DLD1 (cell line): ENCODE results near the gene CCM2.
"Not testable (repeated sequence)": the region's sequence is repeated elsewhere in the genome, so short reads cannot be mapped to it uniquely, and the experiment has no call there.

Experiments
- in situ Hi-C: cut with HindIII; loops from 2 replicates; pipeline ENCODE4 v1.10.0; 2017; ENCODE audit warnings: low sequenced_read_pairs

CCM2 gene

DNA sequence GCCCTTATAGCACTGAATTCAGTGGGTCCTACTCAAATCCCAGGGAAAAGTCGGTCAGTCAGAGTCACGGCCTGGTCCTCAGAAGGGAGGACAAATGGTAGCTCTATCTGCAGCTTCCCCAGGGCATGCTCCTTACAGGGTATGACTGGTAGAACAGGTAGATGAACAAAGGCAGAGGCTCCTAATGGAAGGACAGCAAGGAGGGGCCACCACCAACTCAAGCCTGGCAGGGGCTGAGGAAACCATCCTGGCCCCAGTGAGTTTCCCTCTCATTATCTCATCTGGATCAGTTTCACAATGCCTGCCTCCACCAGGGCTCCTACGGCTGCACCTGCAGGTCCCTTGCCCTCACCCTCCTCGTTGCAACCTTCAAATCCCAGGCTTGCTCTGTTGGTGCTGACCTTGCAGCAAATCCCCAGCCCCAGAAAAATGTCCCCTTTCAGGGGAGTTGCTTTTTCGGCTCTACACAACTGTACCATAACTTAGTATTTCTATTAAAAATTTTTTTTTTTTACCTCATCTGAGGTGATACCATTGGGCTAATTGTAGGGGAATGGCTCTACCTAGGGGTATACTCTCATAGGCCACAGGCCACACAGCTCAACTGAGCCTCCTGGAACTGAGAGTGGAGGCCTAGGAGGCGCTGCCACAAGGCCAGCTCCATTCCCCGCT is 18.8 kb upstream of the CCM2 start:
- in situ Hi-C loops: no loop called here

DNA sequence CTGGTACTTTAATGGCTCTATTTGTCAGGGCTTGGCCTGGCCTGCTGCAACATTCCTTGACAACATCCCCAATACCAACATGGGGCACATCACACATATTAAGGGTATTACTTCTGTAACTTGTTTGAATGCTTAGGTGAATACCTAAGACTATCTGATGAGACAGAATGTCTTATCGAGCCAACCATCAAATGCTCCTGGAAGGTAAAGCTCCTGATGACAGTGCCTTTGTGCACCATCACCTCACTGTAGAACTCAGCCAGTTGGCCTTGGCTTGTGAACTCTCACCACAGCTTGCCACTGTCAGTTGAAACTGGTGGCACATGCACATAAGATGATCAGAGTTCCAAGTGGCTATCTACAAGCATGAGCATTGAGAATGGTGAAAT is 17.5 kb upstream of the CCM2 start:
- in situ Hi-C loops: no loop called here

DNA sequence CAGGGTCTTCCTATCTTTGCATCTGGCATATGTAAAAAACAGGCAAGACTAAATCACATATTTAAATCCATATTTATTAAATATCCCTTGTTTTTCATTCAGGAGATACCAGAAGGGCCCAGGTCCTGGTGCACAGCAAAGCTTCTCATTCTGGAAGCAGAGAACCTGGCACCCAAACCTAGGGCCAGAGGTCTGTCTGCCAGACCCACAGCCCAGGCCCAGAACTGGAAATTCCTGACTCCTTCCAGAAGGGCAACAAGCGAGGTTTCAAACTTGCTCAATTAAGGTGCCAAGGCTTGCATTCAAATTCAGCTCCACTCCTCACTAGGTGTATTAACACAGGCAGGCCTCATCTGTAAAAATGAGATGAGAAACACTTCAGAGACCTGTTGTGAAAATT is 17.0 kb upstream of the CCM2 start:
- in situ Hi-C loops: no loop called here

DNA sequence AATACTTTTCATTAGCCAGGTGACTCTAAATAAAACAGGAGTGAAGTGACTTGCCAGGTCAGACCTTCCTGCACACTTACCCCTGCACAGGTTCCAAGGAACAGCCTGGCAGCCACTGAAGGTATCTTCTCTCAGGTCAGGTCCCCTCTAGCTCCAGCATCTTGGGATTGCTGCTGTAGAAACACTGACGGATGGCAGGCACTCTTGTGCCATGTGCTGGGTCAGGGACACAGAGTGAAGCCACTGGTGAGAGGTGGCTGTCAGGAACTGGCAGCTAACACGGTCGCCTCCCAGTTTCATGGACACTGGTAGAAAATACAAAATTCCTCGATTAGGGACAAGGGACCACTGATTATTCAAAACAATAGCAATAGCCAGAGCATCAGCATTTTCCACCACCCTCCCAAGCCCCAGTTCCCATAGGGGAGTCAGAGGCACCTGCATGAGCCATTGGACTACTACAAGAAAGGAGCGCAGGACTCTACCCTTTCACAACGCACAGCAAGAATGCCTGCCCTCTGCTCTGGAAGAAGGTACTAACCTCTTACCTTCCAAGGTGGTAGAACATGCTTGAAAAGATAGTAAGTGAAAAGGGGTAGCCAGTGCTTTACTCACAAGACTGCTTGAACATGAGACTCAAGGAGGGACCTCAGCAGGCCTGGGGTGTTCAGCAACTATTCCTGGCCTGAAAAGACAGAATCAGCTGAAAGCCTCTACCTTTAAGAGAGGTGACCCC is 16.1 kb upstream of the CCM2 start:
- in situ Hi-C loops: no loop called here

DNA sequence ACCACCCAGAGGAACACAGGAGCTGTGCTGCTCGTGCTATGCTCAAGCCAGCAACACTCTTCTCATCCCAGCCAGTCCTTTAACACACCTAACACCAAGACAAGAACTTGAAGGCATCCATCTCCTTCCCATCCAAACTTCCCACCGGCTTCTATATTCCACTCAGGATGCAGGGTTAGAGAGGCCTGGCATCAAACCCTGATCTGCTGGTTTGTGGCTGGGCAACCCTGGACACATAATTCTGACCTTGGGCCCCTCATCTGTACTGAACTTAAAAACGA is 15.6 kb upstream of the CCM2 start:
- in situ Hi-C loops: no loop called here

DNA sequence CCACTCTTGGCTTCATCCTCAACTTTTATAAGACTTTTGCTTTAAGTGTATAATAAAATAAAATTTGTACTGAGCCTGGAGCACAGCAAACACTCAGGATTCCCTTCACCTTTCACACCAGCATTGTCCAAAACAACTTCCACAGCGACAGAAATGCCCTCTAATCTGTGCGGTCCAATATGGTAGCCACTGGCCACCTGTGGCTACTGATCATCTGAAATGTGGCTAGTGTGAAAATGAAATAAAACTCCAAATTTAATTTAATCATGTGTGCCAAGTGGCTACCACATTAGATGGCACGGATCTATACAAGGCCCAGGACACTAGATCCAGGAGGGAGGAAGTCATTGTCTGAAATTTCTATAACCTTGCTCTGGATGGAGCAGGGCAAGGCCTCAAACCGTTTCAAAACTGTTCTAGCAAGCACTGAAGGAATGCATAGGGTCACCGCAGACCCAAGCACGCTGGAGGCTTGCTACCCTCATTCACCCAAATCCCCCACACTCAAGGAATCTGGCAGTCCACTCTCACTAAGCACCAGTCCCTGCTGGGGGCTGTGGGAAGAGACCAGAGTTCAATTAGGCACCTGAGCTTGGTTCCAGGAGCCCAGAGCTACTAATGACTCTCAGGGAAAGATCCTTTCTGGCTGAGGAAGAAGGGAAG is 14.8 kb upstream of the CCM2 start:
- in situ Hi-C loops: no loop called here

DNA sequence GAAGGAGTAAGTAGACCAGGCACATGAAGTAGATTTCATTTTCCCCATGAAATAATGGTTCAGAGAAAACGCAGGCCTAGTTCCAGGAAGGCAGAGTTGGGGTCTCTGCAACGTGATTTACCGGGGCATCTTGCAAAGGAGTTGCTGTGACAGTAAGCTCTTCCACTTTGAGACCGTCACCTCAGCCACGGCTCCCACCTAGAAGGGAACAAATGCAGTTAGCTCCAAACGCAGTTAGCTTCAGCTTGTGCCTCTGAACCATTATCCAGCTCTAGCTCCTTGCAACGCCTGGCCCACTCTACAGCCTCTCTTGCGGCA is 14.1 kb upstream of the CCM2 start:
- in situ Hi-C loops: no loop called here

DNA sequence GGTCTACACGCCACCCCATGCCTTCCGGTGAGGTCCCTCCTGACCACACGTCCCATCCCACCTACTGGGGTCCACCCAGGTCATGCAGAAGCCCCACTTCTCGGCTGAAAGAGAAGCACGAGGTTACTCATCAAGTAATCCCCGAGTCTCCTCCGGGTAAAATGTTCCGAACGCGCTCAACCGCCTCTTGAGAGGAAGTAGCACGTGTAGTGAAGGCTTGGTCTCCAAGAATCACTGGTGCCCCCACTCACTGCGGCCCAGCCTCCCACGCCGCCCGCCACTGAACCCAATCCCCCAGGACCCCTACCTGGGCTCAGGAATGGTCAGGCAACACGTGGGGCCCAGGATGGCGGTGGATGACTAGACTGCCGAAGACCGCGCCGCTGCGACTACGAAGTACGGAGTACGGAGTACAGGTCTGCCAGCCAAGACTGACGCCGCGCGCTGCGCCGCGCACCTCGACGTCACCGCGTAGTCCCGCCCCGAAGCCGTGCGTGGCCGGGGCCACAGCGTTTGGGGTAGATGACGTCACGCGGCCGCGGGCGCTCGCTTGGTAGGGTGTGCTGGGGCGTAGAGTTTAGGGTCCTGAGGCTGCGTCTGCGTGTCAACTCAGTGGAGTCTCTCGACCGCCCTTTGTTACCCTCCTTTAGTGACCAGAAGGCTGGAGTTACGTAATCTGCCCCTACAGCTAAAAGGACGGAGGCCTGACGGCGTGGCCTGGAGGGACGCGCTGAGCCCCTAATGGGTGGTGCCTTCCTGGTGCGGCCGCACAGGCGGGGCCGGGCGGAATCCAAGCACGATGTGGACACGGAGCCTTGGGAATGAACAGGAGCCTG is 13.6 kb upstream of the CCM2 start:
- in situ Hi-C loops: no loop called here

DNA sequence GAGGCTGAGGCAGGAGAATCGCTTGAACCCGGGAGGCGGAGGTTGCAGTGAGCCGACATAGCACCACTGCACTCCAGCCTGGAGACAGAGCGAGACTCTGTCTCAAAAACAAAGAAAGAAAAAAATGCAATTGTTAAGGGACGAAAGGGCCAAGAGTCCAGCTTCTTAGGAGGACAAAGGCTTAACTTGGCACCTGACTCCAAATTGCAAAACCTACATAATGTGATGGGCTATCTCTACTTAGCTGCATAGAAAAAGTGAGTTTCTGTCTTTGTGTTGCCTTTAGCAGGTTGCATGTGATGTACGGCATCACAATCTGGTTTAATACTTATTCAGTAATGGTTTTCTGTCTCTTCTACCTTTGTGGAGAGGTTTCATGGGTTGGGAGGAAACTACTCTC is 12.5 kb upstream of the CCM2 start:
- in situ Hi-C loops: no loop called here

DNA sequence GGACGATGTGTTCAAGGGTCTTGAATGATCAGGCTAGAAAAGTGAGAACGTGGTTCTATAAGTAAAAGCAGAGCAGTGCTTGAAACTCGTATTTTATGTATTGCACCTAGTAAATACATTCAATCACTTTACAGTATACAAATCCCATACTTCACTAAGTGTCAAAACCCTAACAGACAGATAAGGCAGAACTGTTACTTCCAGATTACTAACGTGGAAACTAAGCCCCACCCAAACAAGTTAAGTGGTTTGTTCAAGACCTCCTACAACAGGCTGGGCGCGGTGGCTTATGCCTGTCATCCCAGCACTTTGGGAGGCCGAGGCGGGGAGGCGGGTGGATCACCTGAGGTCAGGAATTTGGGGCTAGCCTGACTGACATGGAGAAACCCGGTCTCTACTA is 12.0 kb upstream of the CCM2 start:
- in situ Hi-C loops: no loop called here

DNA sequence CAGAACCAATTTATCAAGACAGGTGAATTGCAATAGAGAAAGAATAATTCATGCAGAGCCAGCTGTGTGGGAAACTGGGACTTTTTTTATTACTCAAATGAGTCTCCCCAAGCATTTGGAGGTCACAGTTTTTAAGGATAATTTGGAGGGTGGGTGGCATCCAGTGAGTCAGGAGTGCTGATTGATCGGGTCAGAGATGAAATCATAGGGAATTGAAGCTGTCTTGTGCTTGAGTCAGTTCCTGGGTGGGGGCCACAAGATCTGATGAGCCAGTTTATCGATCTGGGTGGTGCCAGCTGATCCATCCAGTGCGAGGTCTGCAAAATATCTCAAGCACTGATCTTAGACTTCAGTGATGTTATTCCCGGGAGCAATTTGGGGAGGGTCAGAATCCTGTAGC is 11.3 kb upstream of the CCM2 start:
- in situ Hi-C loops: no loop called here

DNA sequence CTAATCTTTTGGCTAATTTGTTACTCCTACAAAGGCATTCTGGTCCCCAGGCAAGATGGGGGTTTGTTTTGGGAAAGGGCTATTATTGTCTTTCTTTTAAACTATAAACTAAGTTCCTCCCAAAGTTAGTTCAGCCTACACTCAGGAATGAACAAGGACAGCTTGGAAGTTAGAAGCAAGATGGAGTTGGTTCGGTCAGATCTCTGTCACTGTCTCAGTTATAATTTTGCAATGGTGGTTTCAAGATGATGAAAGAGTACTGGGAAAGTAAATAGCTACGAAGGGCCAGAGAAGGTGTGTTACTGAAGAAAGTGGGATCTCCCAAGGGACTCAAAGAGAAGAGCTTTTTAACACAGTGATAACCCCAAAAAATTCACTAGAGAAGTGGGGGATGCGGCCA is 10.9 kb upstream of the CCM2 start:
- in situ Hi-C loops: no loop called here

DNA sequence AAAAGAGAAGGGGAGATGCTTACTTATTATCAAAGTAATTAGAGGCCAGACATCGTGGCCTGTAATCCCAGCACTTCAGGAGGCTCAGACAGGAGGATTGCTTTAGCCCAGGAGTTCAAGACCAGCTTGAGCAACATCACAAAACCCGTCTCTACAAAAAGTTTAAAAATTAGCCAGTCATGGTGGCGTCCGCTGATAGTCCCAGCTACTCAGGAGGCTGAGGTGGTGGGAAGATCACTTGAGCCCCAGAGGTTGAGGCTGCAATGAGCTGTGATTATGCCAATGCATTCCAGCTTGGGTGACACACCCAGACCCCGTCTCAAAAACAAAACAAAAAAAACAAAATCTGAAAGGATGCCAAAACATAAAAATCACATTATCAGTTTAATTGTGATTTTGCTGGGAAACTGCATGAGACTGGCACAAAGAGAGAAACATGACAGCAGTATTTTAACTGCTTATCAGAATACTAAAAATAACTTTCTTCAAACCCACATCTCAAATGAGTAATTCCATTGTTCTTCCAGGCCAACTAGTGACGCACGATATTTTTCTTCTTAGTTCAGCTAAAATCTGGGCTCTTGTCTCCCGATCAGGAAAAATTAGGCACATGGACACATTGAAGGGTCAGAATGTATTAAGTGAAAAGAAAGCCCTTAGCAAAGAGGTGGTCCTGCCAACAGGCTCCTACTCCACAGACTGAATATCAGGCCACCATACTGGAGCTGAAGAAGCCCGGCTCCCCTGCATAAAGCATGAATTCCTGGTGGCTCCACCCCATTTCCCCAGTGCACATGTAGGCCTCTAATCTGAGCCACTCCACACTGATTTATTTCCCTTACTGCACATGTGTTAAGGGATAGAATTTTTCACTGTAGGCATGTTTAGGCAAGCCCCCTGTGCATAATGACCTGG is 9.6 kb upstream of the CCM2 start:
- in situ Hi-C loops: no loop called here

DNA sequence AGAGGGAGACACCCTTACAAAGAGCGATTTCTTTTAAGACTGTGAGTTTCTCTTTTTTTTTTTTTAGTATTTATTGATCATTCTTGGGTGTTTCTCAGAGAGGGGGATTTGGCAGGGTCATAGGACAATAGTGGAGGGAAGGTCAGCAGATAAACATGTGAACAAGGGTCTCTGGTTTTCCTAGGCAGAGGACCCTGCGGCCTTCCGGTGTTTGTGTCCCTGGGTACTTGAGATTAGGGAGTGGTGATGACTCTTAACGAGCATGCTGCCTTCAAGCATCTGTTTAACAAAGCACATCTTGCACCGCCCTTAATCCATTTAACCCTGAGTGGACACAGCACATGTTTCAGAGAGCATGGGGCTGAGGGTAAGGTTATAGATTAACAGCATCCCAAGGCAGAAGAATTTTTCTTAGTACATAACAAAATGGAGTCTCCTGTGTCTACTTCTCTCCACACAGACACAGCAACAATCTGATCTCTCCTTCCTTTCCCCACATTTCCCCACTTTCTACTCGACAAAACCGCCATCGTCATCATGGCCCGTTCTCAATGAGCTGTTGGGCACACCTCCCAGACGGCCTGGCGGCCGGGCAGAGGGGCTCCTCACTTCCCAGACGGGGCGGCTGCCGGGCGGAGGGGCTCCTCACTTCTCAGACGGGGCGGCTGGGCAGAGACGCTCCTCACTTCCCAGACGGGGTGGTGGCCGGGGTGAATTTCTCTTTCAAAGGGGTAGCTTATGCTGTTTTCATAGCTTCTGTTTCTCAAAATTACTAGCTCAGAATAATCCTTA is 7.8 kb upstream of the CCM2 start:
- in situ Hi-C loops: not testable (repeated sequence)

DNA sequence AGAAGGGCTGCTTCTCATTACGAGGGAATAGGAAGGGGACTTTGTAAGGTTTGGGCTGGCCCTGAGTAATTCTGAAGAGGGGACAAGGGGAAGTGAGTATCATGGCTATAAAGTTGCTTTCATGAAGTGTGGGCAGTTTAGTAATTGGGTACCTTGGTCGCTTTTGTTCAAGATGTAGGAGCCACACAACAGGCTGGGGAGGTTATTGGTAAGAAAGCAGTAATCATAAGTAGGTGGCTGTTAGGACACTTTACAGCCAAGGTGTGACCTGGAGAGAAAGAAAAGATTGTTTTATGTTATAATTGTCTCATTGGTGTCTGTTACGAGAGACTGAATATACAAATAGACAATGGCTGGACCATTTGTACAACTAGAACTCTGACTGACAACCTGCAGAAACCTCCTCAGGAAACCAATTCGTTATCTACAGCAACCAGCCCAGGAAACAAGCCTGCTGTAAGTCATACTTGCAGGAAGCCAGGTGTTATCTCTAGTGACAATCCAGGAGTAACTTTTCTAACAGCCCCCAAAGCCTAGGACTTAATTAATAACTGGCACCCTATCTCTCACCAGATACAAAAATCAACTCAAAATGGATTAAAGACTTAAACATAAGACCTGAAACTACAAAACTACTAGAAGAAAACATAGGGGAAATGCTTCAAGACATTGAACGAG is 5.0 kb upstream of the CCM2 start:
- in situ Hi-C loops: no loop called here

DNA sequence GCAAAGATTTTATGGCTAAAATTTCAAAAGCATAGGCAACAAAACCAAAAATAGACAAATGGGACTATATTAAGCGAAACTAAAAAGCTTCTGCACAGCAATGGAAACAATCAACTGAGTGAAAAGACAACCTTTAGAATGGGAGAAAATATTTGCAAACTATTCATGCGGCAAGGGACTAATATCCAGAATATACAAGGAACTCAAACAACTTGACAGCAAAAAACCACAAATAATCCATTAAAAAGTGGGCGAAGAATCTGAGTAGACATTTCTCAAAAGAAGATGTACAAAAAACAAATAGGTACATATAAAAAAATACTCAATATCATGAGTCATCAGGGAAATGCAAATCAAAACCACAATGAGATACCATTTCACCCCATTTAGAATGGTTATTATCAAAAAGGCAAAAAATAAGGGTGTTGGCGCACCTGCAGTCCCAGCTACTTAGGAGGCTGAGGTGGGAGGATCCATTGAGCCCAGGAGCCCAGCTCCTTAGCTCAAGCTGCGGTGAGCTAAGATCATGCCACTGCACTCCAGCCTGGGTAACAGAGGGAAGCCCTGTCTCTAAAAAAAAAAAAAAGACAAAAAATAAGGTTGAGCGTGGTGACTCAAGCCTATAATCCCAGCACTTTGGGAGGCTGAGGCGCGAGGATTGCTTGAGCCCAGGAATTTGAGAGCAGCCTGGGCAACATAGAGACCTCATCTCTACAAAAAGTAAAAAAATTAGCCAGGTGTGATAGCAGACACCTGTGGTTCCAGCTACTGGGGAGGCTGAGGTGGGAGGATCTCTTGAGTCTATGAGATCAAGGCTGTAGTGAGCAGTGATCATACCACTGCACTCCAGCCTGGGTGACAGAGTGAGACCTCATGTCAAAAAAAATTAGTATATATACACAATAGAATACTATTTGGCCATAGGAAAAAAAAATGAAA is 4.2 kb upstream of the CCM2 start:
- in situ Hi-C loops: no loop called here

DNA sequence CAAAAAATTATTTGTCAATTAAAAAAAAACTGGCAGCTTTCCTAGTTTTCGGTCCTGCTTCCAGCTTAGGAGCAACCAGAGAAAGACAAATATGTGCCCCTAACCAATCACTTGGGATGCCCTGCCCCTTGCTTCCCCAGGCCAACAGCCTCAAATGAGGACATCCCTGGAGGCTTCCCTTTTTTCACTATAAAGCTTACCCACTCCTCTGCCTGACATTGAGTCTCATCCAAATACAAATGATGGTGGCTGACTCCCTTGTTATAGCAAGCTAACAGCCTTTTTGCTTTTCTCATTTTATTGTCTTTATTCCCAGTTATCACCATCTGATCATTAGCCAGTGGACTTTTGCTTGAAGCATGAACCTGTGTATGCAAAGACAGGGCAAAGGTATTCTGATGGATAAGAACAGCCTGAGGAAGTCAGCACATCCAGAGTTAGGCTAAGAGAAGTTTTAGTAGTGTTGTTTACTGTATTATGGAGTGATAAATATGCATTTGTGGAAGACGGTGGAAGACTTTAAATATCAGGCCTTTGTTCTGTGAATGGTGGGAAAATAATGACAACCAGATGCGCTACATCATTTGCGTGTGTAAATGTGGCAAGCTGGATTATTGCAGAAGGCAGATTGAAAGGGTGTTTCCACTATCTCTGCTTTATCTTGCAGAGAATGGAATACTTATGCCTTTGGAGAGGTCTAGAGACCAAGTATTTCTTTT is 1.7 kb upstream of the CCM2 start:
- in situ Hi-C loops: no loop called here
